Thoracic aorta (tissue), 2 donors: Measurements from ENCODE around the gene KATNBL1. TPM values are rescaled to one million over a fixed set of nuclear protein-coding genes. Genes with fewer than 3 reads are reported as not detected.

Source experiments
- ATAC-seq: fragments of 150-250 bp; one replicate; pipeline ENCODE4 v1.8.0; 2017; ENCODE audit warnings: low read depth; ENCODE audit not compliant: insufficient number of reproducible peaks, low FRiP score
- DNase-seq: peaks from one replicate; pipeline ENCODE4 v3.0.0-alpha.2; 2020; ENCODE audit warnings: low spot score
- H3K27ac ChIP-seq, 2 donors: fragments of 200-600 bp; sonication (generic); 1 replicate in 1 of 2; 2 replicates in 1 of 2; pipeline ENCODE4 v1.5.1; 2016; ENCODE audit warnings: mild to moderate bottlenecking in 2 of 2, moderate library complexity in 2 of 2
- H3K27me3 ChIP-seq: fragments of 200-600 bp; sonication (generic); replicated peaks from 2 replicates; pipeline ENCODE4 v1.6.0; 2016; ENCODE audit warnings: mild to moderate bottlenecking; ENCODE audit not compliant: insufficient read depth
- H3K36me3 ChIP-seq: fragments of 200-600 bp; sonication (generic); one replicate; pipeline ENCODE4 v1.5.1; 2016
- H3K4me1 ChIP-seq, 2 donors: fragments of 200-600 bp; sonication (generic); 1 replicate in 1 of 2; 2 replicates in 1 of 2; pipeline versions ENCODE4 v1.5.1 to v1.6.0; 2016; ENCODE audit warnings: low read depth in 2 of 2, mild to moderate bottlenecking in 1 of 2; ENCODE audit not compliant: control insufficient read depth in 1 of 2
- H3K4me3 ChIP-seq: fragments of 200-600 bp; sonication (generic); 2 replicates; pipeline ENCODE4 v1.5.1; 2016; ENCODE audit warnings: mild to moderate bottlenecking
- H3K9me3 ChIP-seq: fragments of 200-600 bp; sonication (generic); 2 replicates; pipeline ENCODE4 v1.5.1; 2016
- total RNA-seq, 2 donors: library from RNA; depleted of rRNA; stranded (reverse); fragments of >200 nt; gene quantifications; one replicate each; pipeline versions ENCODE4 v1.1.0 to v1.2.3, GENCODE V29; 2016
- TF ChIP-seq, protein P1 (sequence below): fragments of 200-600 bp; sonication (generic); IDR thresholded peaks from one replicate; pipeline ENCODE4 v1.5.1; 2019; ENCODE audit warnings: antibody characterized with exemption

KATNBL1 gene, protein sequence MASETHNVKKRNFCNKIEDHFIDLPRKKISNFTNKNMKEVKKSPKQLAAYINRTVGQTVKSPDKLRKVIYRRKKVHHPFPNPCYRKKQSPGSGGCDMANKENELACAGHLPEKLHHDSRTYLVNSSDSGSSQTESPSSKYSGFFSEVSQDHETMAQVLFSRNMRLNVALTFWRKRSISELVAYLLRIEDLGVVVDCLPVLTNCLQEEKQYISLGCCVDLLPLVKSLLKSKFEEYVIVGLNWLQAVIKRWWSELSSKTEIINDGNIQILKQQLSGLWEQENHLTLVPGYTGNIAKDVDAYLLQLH
- total RNA-seq = 10 to 100 TPM; 61.9 to 93.8 TPM

DNA sequence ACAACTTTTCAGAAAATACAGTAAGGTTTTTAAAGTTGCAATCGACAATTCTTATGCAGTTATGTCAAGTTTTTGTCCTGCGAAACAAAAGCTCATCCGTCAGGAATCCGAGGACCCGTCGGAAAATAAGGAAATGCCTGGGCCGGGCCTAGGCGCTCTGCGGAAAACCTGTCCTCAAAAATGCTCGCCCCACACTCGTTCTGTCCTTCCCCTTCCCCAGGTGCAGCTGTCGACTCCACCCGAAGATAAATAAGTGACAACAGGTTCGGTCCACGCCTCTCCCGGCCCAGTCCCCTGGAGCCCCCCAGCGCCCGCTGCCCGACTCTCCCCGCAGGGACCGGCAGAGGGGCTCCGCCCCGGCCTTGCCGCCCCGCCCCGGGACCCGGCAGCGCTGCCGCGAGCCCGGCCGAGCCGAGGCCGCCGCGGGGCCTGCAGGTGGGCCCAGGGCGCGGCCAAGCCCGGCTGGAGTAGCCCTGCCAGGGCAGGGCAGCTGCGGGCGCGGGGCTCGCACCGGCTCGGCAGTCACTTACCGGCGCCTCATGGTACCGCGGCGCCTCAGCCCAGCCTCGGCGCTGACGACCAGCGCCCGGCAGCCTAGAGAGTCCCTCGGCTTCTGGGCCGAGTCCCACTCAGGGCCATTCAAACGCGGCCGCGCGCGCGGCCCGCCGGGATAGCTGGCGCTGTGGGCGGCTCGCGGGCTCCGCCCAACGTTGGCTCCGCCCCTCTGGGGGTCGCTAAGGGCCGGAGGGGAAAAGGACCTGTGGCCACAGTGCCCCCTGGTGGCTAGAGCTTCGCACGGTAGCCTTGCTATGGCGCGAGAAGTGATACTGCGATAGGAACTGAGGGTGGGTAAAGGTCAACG is at the start of gene KATNBL1:
Gene KATNBL1, minus strand, starts transcription at position 676 of the 862 bp plus-strand sequence. CDS start 46,420 bp downstream, outside the sequence.
- peak within 1 kb of the TSS; percentile 79 to 80 for H3K27ac ChIP-seq
- H3K4me1 ChIP-seq = peaks cover 13 to 14% of the 10 kb centered on the region in 2 donors
- H3K27me3 ChIP-seq = no peaks in the 10 kb centered on the region
- H3K9me3 ChIP-seq = no peaks in the 10 kb centered on the region
- DNase-seq (peak; percentile 81), ATAC-seq (peak; percentile 98)
- TF ChIP-seq, protein P1, sequence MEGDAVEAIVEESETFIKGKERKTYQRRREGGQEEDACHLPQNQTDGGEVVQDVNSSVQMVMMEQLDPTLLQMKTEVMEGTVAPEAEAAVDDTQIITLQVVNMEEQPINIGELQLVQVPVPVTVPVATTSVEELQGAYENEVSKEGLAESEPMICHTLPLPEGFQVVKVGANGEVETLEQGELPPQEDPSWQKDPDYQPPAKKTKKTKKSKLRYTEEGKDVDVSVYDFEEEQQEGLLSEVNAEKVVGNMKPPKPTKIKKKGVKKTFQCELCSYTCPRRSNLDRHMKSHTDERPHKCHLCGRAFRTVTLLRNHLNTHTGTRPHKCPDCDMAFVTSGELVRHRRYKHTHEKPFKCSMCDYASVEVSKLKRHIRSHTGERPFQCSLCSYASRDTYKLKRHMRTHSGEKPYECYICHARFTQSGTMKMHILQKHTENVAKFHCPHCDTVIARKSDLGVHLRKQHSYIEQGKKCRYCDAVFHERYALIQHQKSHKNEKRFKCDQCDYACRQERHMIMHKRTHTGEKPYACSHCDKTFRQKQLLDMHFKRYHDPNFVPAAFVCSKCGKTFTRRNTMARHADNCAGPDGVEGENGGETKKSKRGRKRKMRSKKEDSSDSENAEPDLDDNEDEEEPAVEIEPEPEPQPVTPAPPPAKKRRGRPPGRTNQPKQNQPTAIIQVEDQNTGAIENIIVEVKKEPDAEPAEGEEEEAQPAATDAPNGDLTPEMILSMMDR = peak; percentile 95
- peak within 1 kb of the TSS; percentile 78 for H3K4me3 ChIP-seq
- no peaks in the 10 kb centered on the region for H3K36me3 ChIP-seq

DNA sequence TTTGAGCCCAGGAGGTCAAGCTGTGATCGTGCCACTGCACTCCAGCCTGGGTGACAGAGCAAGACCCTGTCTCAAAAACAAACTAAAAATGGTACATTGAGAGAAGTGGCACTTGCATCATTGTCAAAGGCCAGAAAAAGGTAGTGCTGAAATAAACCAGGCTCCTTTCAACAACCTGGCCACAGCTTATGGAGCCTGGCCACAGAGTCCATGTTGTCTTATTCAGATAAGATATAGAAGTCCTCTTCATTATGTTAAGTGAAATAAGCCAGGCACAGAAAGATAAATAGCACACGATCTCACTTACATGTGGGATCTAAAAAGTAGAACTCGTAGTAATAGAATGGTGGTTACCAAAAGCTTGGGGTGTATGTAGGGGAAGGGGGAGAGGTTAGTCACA is 49.7 kb upstream of the KATNBL1 start:
- H3K27me3 ChIP-seq = no peaks in the 10 kb centered on the region
- H3K9me3 ChIP-seq = no peaks in the 10 kb centered on the region
- H3K36me3 ChIP-seq = peaks cover 28% of the 10 kb centered on the region
- DNase-seq (no peak), ATAC-seq (no peak)
- H3K4me3 ChIP-seq = no peak overlapping the region
- H3K4me1 ChIP-seq = no peaks in the 10 kb centered on the region
- TF ChIP-seq, protein P1 = no peak
- no peak overlapping the region for H3K27ac ChIP-seq

DNA sequence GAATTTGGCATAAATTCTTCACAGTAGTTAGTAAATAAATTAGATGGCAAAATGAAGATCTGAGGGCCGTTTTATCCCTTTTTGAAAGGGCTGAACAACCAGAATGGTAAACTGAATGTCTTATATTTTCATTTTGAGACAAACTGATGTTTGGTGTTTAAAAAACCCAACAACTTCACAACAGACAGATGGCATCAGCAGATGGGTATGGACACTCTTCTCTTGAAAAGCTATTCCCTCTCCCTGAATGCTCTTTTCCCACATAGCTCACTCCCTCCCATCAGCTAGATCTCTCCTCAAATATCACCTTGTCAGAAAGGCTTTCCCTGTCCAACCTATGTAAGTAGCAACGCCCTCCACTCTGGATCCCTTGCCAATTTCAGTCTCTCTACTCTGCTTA is 48.3 kb upstream of the KATNBL1 start:
- H3K4me3 ChIP-seq = no peak overlapping the region
- no peaks in the 10 kb centered on the region for H3K27me3 ChIP-seq
- no peak for ATAC-seq
- H3K4me1 ChIP-seq = no peaks in the 10 kb centered on the region
- DNase-seq = no peak
- H3K36me3 ChIP-seq = peaks cover 42% of the 10 kb centered on the region
- H3K9me3 ChIP-seq = no peaks in the 10 kb centered on the region
- TF ChIP-seq, protein P1 = no peak
- H3K27ac ChIP-seq = no peak overlapping the region

DNA sequence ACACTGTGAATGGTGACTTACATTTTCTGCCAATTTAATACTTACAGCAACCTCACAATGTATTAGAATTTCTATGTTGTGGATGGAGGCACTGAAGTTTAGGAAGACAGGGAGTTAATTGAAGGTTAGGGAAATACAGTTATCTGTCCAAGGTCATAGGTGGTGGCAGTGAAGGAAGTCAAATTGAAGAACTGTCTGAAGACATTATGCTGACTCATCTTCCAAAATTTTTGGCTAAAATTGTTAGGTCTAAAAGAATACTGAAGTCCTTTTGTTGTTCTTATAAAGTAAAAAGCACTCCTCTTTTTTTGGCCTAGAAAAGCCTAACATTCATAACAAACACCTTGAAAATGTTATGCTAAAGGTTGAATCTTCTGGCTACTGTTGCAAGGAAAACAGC is 42.6 kb upstream of the KATNBL1 start:
- peaks cover 70% of the 10 kb centered on the region for H3K36me3 ChIP-seq
- H3K4me1 ChIP-seq = no peaks in the 10 kb centered on the region
- no peak for DNase-seq
- TF ChIP-seq, protein P1 = no peak
- H3K27me3 ChIP-seq = no peaks in the 10 kb centered on the region
- no peak for ATAC-seq
- no peak overlapping the region for H3K27ac ChIP-seq
- H3K9me3 ChIP-seq = no peaks in the 10 kb centered on the region
- H3K4me3 ChIP-seq = no peak overlapping the region

DNA sequence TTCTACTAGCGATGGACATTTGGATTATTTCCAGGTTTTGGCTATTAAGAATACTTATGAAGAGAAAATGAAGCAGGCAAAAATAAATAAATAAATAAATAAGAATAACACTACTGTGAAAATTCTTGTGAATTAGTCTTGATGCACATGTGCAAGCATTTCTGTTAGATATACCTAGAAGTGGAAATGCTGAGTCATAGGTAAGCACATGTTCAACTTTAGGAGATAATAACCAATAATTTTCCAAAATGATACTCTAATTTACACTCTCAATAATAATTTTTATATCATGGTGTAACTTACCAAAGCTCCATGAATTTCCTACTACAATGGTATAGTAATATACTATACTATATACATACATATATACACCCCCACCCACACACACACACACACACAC is 38.3 kb upstream of the KATNBL1 start:
- DNase-seq (no peak), ATAC-seq (no peak)
- Histone ChIP-seq H3K9me3 (no peaks in the 10 kb centered on the region), H3K4me3 (no peak overlapping the region), H3K36me3 (peaks cover 56% of the 10 kb centered on the region), H3K27ac (no peak overlapping the region), H3K4me1 (no peaks in the 10 kb centered on the region), H3K27me3 (no peaks in the 10 kb centered on the region)
- TF ChIP-seq, protein P1 = no peak
